Thoracic aorta (tissue), 2 donors: ENCODE results near the gene NME7. TPM values are rescaled to one million over a fixed set of nuclear protein-coding genes. Genes with fewer than 3 reads are reported as not detected.

Experiments used
- ATAC-seq: fragments of 150-250 bp; one replicate; pipeline ENCODE4 v1.8.0; 2017; ENCODE audit warnings: low read depth; ENCODE audit not compliant: insufficient number of reproducible peaks, low FRiP score
- DNase-seq: peaks from one replicate; pipeline ENCODE4 v3.0.0-alpha.2; 2020; ENCODE audit warnings: low spot score
- H3K27ac ChIP-seq, 2 donors: fragments of 200-600 bp; sonication (generic); 1 replicate in 1 of 2; 2 replicates in 1 of 2; pipeline ENCODE4 v1.5.1; 2016; ENCODE audit warnings: mild to moderate bottlenecking in 2 of 2, moderate library complexity in 2 of 2
- H3K27me3 ChIP-seq: fragments of 200-600 bp; sonication (generic); replicated peaks from 2 replicates; pipeline ENCODE4 v1.6.0; 2016; ENCODE audit warnings: mild to moderate bottlenecking; ENCODE audit not compliant: insufficient read depth
- H3K36me3 ChIP-seq: fragments of 200-600 bp; sonication (generic); one replicate; pipeline ENCODE4 v1.5.1; 2016
- H3K4me1 ChIP-seq, 2 donors: fragments of 200-600 bp; sonication (generic); 1 replicate in 1 of 2; 2 replicates in 1 of 2; pipeline versions ENCODE4 v1.5.1 to v1.6.0; 2016; ENCODE audit warnings: low read depth in 2 of 2, mild to moderate bottlenecking in 1 of 2; ENCODE audit not compliant: control insufficient read depth in 1 of 2
- H3K4me3 ChIP-seq: fragments of 200-600 bp; sonication (generic); 2 replicates; pipeline ENCODE4 v1.5.1; 2016; ENCODE audit warnings: mild to moderate bottlenecking
- H3K9me3 ChIP-seq: fragments of 200-600 bp; sonication (generic); 2 replicates; pipeline ENCODE4 v1.5.1; 2016
- CTCF ChIP-seq: fragments of 200-600 bp; sonication (generic); IDR thresholded peaks from one replicate; pipeline ENCODE4 v1.5.1; 2019; ENCODE audit warnings: antibody characterized with exemption
- total RNA-seq, 2 donors: library from RNA; depleted of rRNA; stranded (reverse); fragments of >200 nt; gene quantifications; one replicate each; pipeline versions ENCODE4 v1.1.0 to v1.2.3, GENCODE V29; 2016

Gene NME7
- total RNA-seq, 2 donors from 2014 or later = 18.3 to 20.4 TPM

- Histone ChIP-seq H3K4me3 (no peak overlapping the region), H3K36me3 (no peaks in the 10 kb centered on the region), H3K27ac (no peak overlapping the region), H3K9me3 (no peaks in the 10 kb centered on the region), H3K4me1 (peaks cover 16 to 47% of the 10 kb centered on the region in 2 donors), H3K27me3 (no peaks in the 10 kb centered on the region)
- no peak for DNase-seq
- TF ChIP-seq CTCF = no peak
- no peak for ATAC-seq
These were observed 256.1 kb downstream of the NME7 start for GRCh38 chr1:169111472-169111871.

GRCh38 chr1:169110689-169111447 lies 256.7 kb downstream of the NME7 start:
- ATAC-seq (no peak), DNase-seq (no peak)
- H3K27me3 ChIP-seq = no peaks in the 10 kb centered on the region
- H3K4me1 ChIP-seq = peaks cover 16 to 47% of the 10 kb centered on the region in 2 donors
- no peaks in the 10 kb centered on the region for H3K9me3 ChIP-seq
- no peak overlapping the region for H3K27ac ChIP-seq
- no peaks in the 10 kb centered on the region for H3K36me3 ChIP-seq
- no peak overlapping the region for H3K4me3 ChIP-seq
- TF ChIP-seq CTCF = no peak

- DNase-seq (no peak), ATAC-seq (no peak)
- no peaks in the 10 kb centered on the region for H3K9me3 ChIP-seq
- no peaks in the 10 kb centered on the region for H3K36me3 ChIP-seq
- H3K27me3 ChIP-seq = no peaks in the 10 kb centered on the region
- H3K27ac ChIP-seq = no peak overlapping the region
- H3K4me1 ChIP-seq = peaks cover 16 to 50% of the 10 kb centered on the region in 2 donors
- no peak for TF ChIP-seq CTCF
- H3K4me3 ChIP-seq = peak overlapping the region; percentile 42
These were observed 257.4 kb downstream of the NME7 start for GRCh38 chr1:169110236-169110635.

GRCh38 chr1:169109561-169110134 lies 257.9 kb downstream of the NME7 start:
- peaks cover 16 to 52% of the 10 kb centered on the region in 2 donors for H3K4me1 ChIP-seq
- DNase-seq = no peak
- H3K36me3 ChIP-seq = no peaks in the 10 kb centered on the region
- ATAC-seq = no peak
- H3K27ac ChIP-seq = peak overlapping the region in 1 of 2 donors; percentile 11
- no peaks in the 10 kb centered on the region for H3K27me3 ChIP-seq
- peak overlapping the region; percentile 42 for H3K4me3 ChIP-seq
- no peaks in the 10 kb centered on the region for H3K9me3 ChIP-seq
- TF ChIP-seq CTCF = no peak

GRCh38 chr1:169108863-169109560 lies 258.6 kb downstream of the NME7 start:
- Histone ChIP-seq H3K9me3 (no peaks in the 10 kb centered on the region), H3K36me3 (no peaks in the 10 kb centered on the region), H3K4me1 (peaks cover 16 to 52% of the 10 kb centered on the region in 2 donors), H3K27me3 (no peaks in the 10 kb centered on the region), H3K4me3 (peak overlapping the region; percentile 95), H3K27ac (peak overlapping the region in 1 of 2 donors; percentile 11)
- ATAC-seq (no peak), DNase-seq (no peak)
- no peak for TF ChIP-seq CTCF
